Measurements from ENCODE around the gene IFT88. TPM values are rescaled to one million over a fixed set of nuclear protein-coding genes. Genes with fewer than 3 reads are reported as not detected.
A peak's percentile ranks its signal among the peaks of the same experiment; 100 is the strongest.

Gene IFT88, protein sequence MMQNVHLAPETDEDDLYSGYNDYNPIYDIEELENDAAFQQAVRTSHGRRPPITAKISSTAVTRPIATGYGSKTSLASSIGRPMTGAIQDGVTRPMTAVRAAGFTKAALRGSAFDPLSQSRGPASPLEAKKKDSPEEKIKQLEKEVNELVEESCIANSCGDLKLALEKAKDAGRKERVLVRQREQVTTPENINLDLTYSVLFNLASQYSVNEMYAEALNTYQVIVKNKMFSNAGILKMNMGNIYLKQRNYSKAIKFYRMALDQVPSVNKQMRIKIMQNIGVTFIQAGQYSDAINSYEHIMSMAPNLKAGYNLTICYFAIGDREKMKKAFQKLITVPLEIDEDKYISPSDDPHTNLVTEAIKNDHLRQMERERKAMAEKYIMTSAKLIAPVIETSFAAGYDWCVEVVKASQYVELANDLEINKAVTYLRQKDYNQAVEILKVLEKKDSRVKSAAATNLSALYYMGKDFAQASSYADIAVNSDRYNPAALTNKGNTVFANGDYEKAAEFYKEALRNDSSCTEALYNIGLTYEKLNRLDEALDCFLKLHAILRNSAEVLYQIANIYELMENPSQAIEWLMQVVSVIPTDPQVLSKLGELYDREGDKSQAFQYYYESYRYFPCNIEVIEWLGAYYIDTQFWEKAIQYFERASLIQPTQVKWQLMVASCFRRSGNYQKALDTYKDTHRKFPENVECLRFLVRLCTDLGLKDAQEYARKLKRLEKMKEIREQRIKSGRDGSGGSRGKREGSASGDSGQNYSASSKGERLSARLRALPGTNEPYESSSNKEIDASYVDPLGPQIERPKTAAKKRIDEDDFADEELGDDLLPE
- polyA plus RNA-seq (ENCODE audit: insufficient read depth in 1 of 5, insufficient read length in 5 of 5, low replicate concordance in 1 of 5) = 10 to 100 TPM; 32.4 to 42.4 (median 34.1) TPM
- long read RNA-seq, donor 1, partial matches to known transcripts = 14 of 14 reads
- long read RNA-seq, donor 1, other reads (novel, unspliced or antisense) = 0 of 14 reads
- long read RNA-seq, donor 2, partial matches to known transcripts = 0 of 1 reads
- long read RNA-seq, donor 2, other reads (novel, unspliced or antisense) = 0 of 1 reads
- long read RNA-seq, donor 3, partial matches to known transcripts = 0 of 1 reads
- long read RNA-seq, donor 3, other reads (novel, unspliced or antisense) = 0 of 1 reads
- long read RNA-seq, donor 4, partial matches to known transcripts = 0 of 1 reads
- long read RNA-seq, donor 4, other reads (novel, unspliced or antisense) = 0 of 1 reads
- long read RNA-seq, donor 5, partial matches to known transcripts = 5 of 8 reads
- long read RNA-seq, donor 5, other reads (novel, unspliced or antisense) = 0 of 8 reads
- long read RNA-seq, donor 6, partial matches to known transcripts = 13 of 17 reads
- long read RNA-seq, donor 6, other reads (novel, unspliced or antisense) = 0 of 17 reads
- long read RNA-seq, donor 7, partial matches to known transcripts = 0 of 1 reads
- long read RNA-seq, donor 7, other reads (novel, unspliced or antisense) = 0 of 1 reads
- long read RNA-seq, donor 8 = 0 reads

DNA sequence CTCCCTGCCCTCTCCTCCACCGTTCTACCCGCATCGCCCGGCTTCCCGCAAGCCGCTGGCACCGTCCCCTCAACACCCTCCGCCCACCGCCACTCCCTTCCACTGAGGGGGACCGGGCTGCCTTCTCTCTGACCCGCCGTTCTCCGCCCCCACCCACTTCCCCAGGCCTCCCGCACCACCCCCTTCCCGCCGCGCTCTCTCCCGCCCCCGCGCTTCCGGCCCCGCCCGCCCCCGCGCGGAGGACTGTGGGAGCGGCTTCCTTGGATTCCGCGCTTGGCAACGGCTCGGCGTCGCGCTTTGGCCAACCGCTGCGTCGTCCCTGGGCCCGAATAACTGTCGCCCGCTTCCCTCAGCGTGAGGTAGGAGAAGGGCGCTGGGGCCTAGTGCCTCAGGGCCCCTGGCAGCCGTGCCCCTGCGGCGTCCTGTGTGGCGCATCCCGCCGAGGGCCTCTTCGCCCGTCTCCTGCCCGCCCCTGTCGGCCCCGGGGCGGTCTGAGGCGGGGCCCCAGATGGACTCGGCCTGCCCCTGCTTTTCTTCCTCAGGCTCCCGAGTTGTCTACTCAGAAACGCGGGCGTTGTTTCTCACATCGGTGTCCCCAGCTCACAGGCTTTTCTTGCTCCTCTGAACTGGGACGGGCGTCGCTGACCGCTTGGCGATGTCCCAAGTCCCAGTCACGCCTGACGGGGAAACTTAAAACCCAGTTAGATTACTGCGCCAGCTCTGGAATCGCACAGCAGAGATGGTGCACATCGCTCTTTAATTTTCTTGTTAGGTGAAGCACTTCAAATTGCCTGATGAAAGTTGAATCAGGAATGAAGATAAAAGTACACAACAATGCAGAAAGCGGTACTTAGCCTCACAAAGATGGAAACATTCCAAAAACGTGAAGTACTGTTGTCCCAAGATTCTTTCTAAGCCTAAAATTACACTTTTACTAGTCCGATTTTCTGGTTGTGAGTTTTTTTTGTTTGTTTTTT is at the start of gene IFT88:
TSS of gene IFT88 (plus strand) at position 260 of the 977 bp plus-strand sequence. CDS start 7,229 bp downstream, outside the sequence.
- DNase-seq = peak; percentile 89 to 90

DNA sequence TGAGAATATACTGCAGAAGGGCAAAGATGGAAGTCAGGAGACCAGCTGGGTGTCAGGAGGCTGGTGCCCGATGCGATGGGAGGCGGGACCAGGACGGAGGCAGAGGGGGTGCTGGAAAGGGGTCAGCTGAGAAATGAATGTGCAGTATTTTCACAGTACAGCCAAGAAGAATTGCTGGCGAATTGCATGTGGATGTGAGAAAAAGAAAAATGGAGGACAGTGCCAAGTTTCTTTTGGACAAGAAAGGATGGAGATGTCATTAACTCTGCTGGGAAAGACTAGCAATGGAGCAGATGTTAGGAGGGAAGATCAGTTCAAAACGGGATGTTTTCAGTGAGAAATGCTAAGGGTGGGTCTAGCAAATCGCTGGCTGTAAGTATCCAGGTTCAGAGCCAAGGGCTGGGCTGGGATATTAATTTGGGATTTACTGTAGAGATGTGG is 48.3 kb upstream of the IFT88 start:
- no peak for DNase-seq

DNA sequence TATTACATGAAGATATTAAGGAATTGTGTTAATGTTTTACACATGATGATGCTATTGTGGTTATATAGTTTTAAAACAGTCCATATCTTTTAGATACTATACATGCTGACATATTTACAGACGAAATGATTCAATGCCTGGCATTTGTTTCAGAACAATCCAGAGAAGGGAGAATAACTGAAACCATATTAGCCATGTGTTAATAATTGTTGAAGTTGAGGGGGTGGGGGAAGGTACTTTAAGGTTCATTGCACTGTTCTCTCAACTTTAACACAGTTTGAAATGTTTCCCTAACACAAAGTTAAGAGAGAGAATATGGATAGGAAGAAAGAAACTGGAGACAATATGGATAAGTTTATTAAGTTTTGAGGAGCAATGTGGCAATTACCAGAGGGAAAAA is 47.1 kb upstream of the IFT88 start:
- DNase-seq = no peak

DNA sequence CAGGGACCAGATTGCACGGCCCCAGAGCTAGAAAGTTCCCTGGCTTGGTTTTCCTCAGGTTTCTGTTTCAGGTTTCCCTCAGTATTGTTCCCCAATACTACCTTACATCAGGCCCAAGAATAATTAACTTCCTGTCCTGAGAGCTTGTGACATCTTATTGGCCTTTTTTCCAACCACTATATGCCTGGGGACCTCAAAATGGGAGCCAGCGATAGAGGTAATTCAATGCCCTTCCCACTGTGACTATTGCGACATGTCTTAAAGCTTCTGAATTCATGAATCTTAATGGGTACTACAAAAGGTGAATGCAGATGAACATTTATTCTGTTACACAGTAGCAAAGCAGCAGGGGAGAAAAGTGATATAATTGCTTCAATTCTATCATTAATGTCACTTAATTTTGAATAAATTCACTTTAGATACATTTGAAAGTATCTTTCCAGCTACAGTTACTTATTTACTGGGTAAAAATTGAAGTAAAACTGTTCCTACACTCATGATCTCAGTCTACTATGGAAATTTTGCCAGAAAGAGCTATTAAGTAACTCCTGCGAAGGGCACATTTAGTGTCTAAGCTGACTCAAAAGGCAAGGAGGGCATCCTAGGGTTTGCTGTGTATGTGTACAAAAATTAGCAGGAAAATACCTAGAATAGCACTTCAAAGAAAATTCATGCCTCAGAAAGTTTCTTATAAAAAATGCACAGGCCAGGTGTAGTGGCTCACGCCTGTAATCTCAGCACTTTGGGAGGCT is 45.4 kb upstream of the IFT88 start:
- no peak for DNase-seq

DNA sequence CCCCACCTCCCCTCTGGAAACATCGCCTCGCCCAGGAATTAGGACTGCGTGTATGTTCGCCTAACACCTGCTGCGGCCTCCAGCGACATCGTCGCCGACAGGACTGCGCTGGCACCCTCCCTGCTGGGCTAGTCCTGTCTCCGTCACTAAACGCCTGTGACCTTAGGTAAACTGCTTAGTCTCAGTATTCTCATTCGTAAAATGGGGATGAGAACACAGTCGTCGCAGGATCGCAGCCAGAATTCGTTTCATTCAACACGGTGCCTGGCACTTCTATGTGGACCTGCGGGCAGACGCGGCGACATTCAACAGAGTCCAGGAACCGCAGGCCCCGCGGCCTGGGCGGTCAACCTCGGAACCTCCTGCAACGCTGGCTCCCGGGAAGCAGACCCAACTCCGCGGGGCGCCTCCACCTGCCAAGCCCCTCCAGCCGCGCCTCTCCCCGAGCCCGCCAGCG is 41.8 kb upstream of the IFT88 start:
- DNase-seq = no peak

DNA sequence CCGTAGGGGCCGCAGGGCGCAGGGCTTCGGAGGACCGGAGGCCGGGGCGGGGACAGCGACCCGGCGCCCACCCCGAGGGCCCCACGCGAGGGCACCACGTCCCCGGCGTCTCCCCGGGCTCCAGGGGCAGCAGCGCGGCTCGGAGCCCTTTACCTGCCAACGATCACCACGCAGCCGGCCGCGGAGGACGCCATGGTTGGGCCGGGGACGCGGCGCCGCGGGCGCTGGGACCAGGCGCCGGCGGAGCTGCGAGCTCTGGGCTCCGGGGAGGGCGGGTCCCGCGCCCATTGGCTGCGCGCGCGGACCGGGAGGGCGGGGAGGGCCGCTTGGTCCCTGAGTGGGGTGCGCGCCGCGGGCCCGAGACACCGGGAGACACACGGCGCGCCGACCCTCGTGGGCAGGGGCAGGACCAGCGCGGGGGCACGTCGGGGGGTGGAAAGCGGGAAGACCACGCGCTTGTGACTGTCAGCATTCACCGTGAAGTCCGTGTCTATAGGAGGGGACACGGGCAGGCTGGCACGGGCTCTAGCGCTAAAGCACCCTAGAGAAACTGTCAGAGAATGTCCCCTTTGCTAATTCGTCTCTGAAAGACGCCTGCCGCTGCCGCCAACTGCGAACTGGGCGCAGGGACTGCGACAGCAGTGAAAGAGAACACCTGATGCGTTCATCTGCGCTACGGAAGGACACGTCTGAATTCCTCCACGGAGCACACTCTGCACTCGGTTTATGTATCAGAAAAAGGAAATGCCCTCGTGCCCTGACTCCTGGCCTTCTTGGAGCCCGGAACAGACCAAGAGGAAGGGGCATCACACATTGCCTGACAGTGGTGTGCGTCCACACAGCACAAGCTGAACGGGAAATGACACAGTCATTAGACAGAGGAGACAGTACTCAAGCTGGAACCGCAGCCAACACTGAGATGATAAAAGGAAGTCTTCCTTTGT is 41.1 kb upstream of the IFT88 start, which contains the start of gene CRYL1:
TSS of gene CRYL1 (minus strand) at position 257 of the 944 bp plus-strand sequence. CDS start at position 194, 63 bp downstream.
- DNase-seq = peak; percentile 60 to 70

DNA sequence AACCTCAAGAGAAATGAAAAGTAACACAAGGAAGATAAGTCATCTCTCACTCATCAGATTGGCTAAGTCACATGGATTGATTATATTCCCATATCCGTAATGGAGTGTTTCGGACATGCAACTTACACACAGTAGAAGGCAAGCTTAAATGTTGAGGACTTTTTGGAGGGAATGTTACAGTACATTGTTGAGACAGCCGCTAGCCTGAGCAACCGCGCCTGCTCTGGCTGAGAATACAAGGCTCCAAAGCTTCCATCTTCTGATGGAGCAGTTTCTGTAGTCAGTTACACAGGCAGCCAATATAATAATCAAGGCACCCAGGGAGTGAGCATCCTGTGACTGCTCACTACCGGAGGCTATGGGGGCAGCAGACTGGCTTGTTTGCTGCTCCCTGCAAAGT is 40.3 kb upstream of the IFT88 start:
- no peak for DNase-seq

DNA sequence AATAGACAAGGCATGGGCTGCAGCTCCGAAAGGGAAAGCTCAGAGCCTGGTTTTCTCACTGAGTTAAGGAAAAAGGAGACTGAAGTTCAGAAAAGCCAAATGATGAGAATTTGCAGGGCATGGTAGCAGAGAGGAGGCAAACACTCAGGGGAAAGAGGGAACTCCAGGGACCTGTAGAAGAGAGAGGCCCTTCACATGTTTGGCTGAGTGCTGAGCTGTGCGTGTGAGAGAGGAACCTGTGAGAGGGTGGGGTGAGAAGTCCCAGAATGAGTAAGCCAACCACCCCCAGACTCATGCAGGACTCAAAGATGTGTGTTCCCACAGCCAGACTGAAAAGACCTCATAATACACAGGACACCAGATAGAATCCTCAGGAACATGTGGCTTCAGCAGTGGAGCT is 38.5 kb upstream of the IFT88 start:
- no peak for DNase-seq

DNA sequence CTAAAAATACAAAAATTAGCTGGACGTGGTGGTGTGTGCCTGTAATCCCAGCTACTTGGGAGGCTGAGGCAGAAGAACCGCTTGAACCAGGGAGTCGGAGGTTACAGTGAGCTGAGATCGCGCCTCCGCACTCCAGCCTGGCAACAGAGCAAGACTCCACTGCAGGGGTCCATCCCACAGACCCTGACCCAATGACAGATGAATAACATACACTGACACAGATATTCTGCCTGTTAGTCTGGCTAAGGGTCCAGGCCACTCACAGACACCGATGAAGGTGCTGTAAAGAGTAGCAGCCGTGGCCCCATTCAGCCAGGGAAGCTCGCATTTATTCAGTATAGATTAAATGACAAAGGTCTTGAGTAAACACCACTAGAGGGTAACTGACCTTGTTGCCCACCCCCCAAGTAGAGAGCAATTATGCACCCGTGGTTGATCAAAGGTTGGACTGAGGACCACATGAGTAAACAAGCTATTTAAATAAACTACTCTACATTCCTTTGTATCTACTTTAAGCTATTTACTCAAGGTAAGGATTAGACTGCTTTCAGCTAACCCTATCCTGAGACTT is 32.8 kb upstream of the IFT88 start:
- no peak for DNase-seq

DNA sequence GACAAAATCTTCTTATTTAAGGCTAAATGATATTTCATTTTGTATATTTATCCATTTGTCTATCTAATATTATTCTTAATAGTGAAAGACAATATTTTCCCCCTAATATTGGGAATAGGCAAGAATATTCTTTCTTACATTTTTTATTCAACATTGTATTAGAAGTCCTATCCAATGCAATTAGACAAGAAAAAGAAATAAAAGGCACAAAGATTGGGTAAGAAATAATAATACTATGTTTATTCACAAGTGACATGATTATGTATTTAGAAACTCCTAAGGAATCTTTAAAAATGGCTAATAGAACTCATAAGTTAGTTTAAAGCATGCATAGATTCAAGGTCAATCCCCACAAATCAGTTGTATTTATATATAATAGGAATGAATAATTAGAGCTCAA is 30.0 kb upstream of the IFT88 start:
- no peak for DNase-seq

DNA sequence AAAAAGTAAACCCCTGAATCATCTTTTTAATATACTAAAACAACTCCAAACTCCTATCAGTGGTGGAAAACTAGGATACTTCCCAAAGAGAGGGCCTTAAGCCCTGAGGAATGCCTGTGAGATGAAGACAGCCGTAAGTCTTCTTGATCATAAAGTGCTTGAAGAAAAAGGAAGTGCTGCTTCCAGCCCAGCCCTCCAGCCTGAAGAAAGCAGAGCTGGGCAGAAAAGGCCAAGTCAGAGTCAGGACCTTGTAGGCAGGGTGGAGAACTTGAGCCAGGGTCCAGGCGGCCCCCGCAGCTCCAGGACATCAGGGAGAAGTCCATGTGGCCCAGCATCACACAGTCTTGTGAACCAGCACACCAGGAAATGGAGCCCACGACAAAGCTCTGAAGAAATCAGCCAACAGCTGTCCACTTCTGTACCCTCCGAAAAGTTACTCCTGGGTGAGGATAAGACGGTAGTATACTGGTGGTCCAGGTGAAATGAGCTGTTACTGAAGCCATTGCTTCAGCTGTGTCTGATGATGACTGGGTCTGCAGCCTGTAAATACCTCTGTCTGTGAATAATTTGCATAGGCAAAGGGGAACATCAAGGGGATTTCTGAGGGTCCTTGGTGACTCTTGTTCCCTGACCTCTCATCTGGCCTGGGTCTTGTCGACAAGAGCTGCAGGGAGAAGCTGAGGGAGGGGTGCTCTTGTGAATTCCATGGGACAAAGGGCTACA is 22.6 kb upstream of the IFT88 start:
- no peak for DNase-seq

DNA sequence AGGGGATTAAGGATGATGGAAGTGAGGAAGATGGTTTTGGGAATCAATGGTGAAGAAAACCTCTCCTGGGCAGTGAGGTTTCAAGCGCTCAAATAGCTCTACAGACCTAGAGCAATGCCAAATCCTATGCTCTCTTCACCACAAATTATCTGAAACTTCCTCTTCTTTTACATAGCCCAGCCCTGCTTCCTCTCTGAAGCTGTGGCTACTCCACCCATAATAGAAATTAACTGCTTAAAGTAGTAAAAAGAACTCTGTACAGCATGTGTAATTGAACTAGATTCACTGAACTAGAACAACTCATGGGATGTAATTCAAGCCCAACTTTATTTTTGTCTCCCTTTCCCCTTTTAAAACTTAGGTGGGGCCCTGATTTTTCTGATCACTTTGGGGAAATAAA is 20.4 kb upstream of the IFT88 start:
- no peak for DNase-seq

DNA sequence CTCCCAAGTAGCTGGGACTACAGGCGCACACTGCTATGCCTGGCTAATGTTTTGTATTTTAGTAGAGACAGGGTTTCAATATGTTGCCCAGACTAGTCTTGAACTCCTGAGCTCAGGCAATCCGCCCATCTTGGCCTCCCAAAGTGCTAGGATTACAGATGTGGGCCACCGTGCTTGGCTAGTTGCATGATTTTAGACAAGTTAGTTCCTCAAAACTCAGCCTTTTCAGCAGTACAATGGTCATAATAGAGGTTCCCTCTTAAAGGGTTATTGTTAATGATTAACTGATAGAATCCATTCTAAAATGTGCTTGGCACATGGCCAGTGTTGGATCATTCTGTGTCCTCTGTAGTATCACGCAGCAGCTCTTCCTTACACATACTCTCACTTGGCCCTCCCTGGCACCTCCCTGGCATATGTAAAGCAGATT is 19.5 kb upstream of the IFT88 start:
- DNase-seq = no peak

DNA sequence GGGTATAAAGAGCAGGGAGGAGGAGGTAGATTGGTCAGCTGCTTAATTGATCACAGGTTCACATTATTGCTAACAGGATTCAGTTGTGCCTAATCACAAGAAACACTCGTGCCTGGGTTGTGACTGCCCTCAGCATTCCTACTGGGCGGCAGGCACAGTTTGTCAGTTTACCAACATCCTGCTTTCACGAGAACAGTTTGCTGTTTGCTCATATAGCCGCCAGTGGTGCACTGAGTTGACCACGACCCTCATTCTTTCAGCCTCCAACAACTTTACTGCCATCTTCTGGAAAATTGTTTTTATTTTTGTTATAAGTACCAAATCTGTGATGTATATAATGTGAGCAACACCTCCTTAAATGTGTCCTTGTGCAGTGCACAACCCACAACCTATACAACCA is 16.2 kb upstream of the IFT88 start:
- DNase-seq = no peak

DNA sequence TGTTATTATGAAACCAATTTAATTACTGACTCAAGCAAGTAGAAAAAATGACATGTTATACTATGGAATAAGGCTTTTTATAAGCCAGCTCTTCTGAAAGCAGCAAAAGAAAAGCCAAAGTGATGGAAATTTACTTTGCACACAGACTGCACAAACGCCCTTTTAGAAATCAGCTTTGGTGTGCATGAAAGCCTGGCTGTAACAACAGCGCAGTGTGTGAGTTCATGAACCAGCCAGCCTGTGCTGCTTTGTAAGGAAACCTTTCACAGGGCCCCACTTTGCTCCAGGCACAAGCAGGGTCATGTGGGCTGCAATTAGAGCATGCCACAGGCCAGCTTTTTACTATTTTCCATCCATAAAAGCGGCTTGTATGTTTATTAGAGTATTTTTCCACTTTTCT is 13.6 kb upstream of the IFT88 start:
- DNase-seq = no peak

DNA sequence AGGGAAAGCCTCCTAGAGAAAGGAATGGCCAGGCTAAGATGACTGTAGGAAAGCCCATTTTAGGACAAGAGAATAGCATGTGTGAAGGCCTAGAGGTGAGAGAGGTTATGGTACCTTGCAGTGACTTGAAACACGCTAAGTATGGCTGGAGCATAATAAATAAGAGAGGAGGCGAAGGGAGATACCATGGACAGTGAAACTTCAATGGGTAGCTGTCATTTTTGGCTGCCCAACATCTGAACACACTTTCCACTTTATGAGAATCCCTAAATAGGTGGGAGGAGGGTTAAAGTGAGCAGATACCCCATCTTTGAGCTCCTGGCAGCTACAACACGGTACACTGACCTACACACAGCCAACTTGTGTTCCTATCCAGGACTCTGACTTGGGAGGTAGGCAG is 8.0 kb upstream of the IFT88 start:
- DNase-seq = no peak

Data from right lung (tissue), 10 donors.